ENCODE results near the gene RNF5. TPM values are rescaled to one million over a fixed set of nuclear protein-coding genes. Genes with fewer than 3 reads are reported as not detected.

RNF5 gene
- total and polyA plus RNA-seq, 9 of the 15 experiments (the other 6 are each of a cell fraction or from before 2014, with no cell fraction given), result 62.2 to 245 (median 129) TPM

- TF ChIP-seq ZNF830 (CRISPR knock-in tag; IDR thresholded peaks at IDR 0.05) (no peak), TFAM (CRISPR knock-in tag; conservative IDR thresholded peaks at IDR 0.05) (no peak), HBP1 (CRISPR knock-in tag; IDR thresholded peaks at IDR 0.05) (peak; percentile 20; the same call in 1 of the 2 replicates), LARP7 (IDR thresholded peaks at IDR 0.05) (0 out of 2 replicates have a peak, but pooled peaks have one; percentile 69)
- TF ChIP-seq, protein P1, sequence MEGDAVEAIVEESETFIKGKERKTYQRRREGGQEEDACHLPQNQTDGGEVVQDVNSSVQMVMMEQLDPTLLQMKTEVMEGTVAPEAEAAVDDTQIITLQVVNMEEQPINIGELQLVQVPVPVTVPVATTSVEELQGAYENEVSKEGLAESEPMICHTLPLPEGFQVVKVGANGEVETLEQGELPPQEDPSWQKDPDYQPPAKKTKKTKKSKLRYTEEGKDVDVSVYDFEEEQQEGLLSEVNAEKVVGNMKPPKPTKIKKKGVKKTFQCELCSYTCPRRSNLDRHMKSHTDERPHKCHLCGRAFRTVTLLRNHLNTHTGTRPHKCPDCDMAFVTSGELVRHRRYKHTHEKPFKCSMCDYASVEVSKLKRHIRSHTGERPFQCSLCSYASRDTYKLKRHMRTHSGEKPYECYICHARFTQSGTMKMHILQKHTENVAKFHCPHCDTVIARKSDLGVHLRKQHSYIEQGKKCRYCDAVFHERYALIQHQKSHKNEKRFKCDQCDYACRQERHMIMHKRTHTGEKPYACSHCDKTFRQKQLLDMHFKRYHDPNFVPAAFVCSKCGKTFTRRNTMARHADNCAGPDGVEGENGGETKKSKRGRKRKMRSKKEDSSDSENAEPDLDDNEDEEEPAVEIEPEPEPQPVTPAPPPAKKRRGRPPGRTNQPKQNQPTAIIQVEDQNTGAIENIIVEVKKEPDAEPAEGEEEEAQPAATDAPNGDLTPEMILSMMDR (IDR thresholded peaks at IDR 0.05 in 2 of 3, conservative IDR thresholded peaks at IDR 0.05 in 1 of 3; ENCODE audit: insufficient read depth in 2 of 3, low read depth in 1 of 3, low read length in 3 of 3), result peak; percentile 36 to 47 (median 40); a peak in 4 of 6 replicates
- TF ChIP-seq, protein P2, sequence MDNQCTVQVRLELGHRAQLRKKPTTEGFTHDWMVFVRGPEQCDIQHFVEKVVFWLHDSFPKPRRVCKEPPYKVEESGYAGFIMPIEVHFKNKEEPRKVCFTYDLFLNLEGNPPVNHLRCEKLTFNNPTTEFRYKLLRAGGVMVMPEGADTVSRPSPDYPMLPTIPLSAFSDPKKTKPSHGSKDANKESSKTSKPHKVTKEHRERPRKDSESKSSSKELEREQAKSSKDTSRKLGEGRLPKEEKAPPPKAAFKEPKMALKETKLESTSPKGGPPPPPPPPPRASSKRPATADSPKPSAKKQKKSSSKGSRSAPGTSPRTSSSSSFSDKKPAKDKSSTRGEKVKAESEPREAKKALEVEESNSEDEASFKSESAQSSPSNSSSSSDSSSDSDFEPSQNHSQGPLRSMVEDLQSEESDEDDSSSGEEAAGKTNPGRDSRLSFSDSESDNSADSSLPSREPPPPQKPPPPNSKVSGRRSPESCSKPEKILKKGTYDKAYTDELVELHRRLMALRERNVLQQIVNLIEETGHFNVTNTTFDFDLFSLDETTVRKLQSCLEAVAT (IDR thresholded peaks at IDR 0.05), result peak; percentile 60 to 77; a peak in 3 of 4 replicates
- TF ChIP-seq, protein P3, sequence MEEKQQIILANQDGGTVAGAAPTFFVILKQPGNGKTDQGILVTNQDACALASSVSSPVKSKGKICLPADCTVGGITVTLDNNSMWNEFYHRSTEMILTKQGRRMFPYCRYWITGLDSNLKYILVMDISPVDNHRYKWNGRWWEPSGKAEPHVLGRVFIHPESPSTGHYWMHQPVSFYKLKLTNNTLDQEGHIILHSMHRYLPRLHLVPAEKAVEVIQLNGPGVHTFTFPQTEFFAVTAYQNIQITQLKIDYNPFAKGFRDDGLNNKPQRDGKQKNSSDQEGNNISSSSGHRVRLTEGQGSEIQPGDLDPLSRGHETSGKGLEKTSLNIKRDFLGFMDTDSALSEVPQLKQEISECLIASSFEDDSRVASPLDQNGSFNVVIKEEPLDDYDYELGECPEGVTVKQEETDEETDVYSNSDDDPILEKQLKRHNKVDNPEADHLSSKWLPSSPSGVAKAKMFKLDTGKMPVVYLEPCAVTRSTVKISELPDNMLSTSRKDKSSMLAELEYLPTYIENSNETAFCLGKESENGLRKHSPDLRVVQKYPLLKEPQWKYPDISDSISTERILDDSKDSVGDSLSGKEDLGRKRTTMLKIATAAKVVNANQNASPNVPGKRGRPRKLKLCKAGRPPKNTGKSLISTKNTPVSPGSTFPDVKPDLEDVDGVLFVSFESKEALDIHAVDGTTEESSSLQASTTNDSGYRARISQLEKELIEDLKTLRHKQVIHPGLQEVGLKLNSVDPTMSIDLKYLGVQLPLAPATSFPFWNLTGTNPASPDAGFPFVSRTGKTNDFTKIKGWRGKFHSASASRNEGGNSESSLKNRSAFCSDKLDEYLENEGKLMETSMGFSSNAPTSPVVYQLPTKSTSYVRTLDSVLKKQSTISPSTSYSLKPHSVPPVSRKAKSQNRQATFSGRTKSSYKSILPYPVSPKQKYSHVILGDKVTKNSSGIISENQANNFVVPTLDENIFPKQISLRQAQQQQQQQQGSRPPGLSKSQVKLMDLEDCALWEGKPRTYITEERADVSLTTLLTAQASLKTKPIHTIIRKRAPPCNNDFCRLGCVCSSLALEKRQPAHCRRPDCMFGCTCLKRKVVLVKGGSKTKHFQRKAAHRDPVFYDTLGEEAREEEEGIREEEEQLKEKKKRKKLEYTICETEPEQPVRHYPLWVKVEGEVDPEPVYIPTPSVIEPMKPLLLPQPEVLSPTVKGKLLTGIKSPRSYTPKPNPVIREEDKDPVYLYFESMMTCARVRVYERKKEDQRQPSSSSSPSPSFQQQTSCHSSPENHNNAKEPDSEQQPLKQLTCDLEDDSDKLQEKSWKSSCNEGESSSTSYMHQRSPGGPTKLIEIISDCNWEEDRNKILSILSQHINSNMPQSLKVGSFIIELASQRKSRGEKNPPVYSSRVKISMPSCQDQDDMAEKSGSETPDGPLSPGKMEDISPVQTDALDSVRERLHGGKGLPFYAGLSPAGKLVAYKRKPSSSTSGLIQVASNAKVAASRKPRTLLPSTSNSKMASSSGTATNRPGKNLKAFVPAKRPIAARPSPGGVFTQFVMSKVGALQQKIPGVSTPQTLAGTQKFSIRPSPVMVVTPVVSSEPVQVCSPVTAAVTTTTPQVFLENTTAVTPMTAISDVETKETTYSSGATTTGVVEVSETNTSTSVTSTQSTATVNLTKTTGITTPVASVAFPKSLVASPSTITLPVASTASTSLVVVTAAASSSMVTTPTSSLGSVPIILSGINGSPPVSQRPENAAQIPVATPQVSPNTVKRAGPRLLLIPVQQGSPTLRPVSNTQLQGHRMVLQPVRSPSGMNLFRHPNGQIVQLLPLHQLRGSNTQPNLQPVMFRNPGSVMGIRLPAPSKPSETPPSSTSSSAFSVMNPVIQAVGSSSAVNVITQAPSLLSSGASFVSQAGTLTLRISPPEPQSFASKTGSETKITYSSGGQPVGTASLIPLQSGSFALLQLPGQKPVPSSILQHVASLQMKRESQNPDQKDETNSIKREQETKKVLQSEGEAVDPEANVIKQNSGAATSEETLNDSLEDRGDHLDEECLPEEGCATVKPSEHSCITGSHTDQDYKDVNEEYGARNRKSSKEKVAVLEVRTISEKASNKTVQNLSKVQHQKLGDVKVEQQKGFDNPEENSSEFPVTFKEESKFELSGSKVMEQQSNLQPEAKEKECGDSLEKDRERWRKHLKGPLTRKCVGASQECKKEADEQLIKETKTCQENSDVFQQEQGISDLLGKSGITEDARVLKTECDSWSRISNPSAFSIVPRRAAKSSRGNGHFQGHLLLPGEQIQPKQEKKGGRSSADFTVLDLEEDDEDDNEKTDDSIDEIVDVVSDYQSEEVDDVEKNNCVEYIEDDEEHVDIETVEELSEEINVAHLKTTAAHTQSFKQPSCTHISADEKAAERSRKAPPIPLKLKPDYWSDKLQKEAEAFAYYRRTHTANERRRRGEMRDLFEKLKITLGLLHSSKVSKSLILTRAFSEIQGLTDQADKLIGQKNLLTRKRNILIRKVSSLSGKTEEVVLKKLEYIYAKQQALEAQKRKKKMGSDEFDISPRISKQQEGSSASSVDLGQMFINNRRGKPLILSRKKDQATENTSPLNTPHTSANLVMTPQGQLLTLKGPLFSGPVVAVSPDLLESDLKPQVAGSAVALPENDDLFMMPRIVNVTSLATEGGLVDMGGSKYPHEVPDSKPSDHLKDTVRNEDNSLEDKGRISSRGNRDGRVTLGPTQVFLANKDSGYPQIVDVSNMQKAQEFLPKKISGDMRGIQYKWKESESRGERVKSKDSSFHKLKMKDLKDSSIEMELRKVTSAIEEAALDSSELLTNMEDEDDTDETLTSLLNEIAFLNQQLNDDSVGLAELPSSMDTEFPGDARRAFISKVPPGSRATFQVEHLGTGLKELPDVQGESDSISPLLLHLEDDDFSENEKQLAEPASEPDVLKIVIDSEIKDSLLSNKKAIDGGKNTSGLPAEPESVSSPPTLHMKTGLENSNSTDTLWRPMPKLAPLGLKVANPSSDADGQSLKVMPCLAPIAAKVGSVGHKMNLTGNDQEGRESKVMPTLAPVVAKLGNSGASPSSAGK (IDR thresholded peaks at IDR 0.05), result peak; percentile 42
Observed at GRCh38 chr6:32153564-32154513, 24.4 kb upstream of the RNF5 start, which contains the start of gene PPT2 (continued).

All from K562 (cell line).